Measurements from ENCODE around the gene HOXA6. TPM values are rescaled to one million over a fixed set of nuclear protein-coding genes. Genes with fewer than 3 reads are reported as not detected.

The HOXA6 gene
- total RNA-seq, 1 donor, result 11.2 TPM

- peak overlapping the region; percentile 67 for H3K4me3 ChIP-seq (ENCODE audit: low read depth, low read length)
- no peak for TF ChIP-seq CTCF (IDR thresholded peaks at IDR 0.05; ENCODE audit: insufficient read depth, low read depth, low read length)
- DNase-seq (ENCODE audit: low read depth), result peak; percentile 43
Observed at GRCh38 chr7:27184337-27185012, 36.9 kb upstream of the HOXA6 start.

- H3K4me3 ChIP-seq (ENCODE audit: low read depth, low read length), result peak overlapping the region; percentile 67
- peak; percentile 36 for DNase-seq (ENCODE audit: low read depth)
- no peak for TF ChIP-seq CTCF (IDR thresholded peaks at IDR 0.05; ENCODE audit: insufficient read depth, low read depth, low read length)
Observed at GRCh38 chr7:27183682-27184336, 36.2 kb upstream of the HOXA6 start.

- peak overlapping the region; percentile 67 for H3K4me3 ChIP-seq (ENCODE audit: low read depth, low read length)
- peak; percentile 58 for DNase-seq (ENCODE audit: low read depth)
- no peak for TF ChIP-seq CTCF (IDR thresholded peaks at IDR 0.05; ENCODE audit: insufficient read depth, low read depth, low read length)
Observed at GRCh38 chr7:27182861-27183681, 35.5 kb upstream of the HOXA6 start.

- TF ChIP-seq CTCF (IDR thresholded peaks at IDR 0.05; ENCODE audit: insufficient read depth, low read depth, low read length), result peak; percentile 20
- peak overlapping the region; percentile 67 for H3K4me3 ChIP-seq (ENCODE audit: low read depth, low read length)
- DNase-seq (ENCODE audit: low read depth), result peak; percentile 26
Observed at GRCh38 chr7:27182285-27182841, 34.8 kb upstream of the HOXA6 start.

- peak overlapping the region; percentile 67 for H3K4me3 ChIP-seq (ENCODE audit: low read depth, low read length)
- peak; percentile 51 for DNase-seq (ENCODE audit: low read depth)
- no peak for TF ChIP-seq CTCF (IDR thresholded peaks at IDR 0.05; ENCODE audit: insufficient read depth, low read depth, low read length)
Observed at GRCh38 chr7:27181795-27182275, 34.3 kb upstream of the HOXA6 start.
